Activated CD4-positive, alpha-beta T cell treated with anti-CD3 and anti-CD28 coated beads, Interleukin-2, Interleukin-4, amounts not matched to agents 100 ng/mL and 50 ng/mL, durations not matched to agents 16 hours and 8 hours (primary cell): Measurements from ENCODE around the gene RABGEF1.
"Not testable (repeated sequence)": the region's sequence is repeated elsewhere in the genome, so short reads cannot be mapped to it uniquely, and the experiment has no call there.

ENCODE experiments used
- DNase-seq: peaks from one replicate; pipeline ENCODE4 v3.0.0-alpha.2; 2020; ENCODE audit warnings: low spot score

RABGEF1 gene

DNA sequence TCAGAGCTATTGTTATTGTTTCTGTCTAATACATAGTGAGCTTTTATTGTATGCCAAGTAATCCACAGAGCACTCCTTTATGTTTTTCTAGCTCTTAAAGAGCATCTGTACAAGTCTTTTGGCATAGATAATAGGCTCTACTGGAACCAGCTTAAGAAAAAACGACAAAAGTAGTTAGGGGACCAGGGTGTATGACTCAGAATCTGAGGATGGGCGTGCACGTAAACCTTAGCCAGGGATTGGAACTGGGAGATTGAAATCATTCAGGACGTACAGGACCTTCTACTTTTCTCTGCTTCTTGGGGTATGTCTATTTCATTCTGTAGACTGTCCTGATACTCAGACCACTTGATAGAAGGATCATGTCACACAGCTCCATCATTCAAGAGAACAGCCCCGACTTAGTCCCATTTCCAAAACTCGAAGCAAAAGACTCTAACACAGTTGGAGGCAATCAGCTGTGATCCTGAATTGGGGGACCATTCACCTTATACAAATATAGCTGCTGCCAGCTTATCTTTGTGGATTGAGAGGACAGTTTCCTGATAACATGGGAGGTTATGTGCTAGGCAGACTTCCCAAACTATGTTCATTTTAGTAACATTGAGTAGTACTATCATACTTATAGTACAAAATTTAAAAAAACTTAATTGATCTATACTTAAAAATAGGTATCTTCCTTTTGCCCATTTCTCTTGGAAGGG is 24.9 kb downstream of the RABGEF1 start:
- not testable (repeated sequence) for DNase-seq

GRCh38 chr7:66766041-66766440 is 25.5 kb downstream of the RABGEF1 start:
- no peak for DNase-seq

DNA sequence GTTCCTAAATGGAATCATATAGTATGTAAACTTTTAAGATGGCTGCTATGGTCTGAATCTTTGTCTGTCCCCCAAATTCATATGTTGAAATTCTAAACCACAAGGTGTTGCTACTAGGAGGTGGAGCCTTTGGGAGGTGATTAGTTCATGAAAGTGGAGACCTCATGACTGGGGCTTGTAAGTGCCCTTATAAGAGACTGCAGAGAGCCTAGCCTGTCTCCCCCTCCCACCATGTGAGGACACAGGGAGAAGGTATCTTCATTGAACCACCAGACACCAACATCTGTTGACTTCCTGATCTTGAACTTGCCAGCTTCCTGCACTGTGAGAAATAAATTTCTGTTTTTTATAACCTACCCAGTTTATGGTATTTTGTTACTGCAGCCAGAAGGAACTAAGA is 27.0 kb downstream of the RABGEF1 start:
- DNase-seq = not testable (repeated sequence)

DNA sequence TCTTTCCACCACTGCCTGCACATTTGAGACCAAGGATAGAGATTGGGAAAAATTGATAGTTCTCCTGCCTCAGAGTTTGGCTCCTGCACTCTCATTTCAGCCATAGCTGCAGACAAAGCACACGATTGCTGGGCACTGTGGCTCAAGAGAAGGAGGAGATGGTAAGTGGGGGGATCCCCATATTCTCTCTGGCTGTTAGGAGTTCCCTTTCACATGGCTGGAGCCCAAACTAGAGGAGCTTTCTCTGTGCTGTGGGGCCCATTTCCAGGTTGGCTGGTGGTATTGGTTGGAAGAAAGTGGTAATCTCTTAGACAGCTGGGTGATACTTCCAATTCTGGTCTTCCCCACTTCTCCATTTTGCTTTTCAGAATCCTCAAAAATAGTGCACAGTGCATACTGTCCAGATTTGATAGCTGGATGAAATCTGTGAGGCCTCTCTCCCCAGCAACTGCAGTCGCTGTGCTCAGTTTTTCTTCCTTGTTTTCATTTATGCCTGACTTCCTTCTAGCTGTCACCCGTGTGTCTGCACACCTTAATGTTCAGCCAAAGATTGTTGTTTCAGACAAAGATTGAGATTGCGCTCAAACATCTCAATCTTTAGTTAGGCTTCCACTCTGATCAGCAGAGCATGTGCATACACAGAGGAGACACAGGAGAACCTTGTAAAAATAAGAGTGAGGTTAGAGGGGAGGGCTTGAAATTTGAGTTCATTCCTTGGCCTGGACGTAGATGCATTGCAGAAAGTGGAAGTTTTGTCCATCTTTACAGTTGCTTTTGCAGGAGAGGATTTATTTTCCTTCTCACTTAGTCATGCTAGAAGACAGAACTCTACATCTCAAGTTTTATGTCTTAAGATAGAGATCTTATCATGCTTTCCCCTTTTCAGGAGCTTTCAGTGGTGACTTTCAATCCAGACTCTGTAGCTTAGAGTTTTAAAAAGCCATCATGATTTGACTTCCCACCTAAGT is 28.6 kb downstream of the RABGEF1 start:
- no peak for DNase-seq

GRCh38 chr7:66769833-66770512 is 29.4 kb downstream of the RABGEF1 start:
- DNase-seq = no peak

DNA sequence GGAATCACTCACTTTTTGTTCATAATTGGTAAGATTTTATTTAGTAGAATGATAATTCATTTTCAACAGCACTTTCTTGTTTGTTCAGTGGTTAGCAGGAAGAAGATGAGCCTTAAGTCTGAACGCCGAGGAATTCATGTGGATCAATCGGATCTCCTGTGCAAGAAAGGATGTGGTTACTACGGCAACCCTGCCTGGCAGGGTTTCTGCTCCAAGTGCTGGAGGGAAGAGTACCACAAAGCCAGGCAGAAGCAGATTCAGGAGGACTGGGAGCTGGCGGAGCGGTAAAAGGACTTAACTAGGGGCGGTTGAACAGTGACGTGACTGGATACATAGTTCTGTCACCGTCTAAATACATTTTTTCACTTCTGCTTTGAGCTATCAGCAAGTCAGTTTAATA is 31.3 kb downstream of the RABGEF1 start:
- DNase-seq = no peak

- not testable (repeated sequence) for DNase-seq
These were observed 33.2 kb downstream of the RABGEF1 start for GRCh38 chr7:66773744-66774143.

- not testable (repeated sequence) for DNase-seq
These were observed 35.9 kb downstream of the RABGEF1 start for GRCh38 chr7:66776383-66776782.

GRCh38 chr7:66776800-66777442 is 36.4 kb downstream of the RABGEF1 start:
- no peak for DNase-seq

DNA sequence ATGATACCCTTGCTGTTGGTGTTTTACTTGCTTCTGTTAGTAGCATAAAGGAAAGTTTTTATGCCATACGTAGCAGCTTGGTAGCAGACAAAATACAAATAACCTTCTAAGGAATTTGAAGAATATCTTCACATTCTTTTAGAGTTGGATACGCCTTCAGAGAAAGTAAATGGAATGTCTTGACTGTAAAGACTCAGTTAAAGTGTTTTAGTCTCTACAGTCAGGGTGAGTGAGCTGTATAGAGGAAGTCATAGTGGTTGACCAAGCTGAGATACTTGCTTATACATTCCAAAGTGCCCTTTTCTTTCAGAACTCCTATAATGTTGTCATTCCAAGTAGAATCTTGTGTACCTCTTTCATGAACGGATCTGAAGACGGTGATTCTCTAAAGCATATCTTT is 37.7 kb downstream of the RABGEF1 start:
- no peak for DNase-seq

- DNase-seq = no peak
These were observed 39.3 kb downstream of the RABGEF1 start for GRCh38 chr7:66779669-66780409.

DNA sequence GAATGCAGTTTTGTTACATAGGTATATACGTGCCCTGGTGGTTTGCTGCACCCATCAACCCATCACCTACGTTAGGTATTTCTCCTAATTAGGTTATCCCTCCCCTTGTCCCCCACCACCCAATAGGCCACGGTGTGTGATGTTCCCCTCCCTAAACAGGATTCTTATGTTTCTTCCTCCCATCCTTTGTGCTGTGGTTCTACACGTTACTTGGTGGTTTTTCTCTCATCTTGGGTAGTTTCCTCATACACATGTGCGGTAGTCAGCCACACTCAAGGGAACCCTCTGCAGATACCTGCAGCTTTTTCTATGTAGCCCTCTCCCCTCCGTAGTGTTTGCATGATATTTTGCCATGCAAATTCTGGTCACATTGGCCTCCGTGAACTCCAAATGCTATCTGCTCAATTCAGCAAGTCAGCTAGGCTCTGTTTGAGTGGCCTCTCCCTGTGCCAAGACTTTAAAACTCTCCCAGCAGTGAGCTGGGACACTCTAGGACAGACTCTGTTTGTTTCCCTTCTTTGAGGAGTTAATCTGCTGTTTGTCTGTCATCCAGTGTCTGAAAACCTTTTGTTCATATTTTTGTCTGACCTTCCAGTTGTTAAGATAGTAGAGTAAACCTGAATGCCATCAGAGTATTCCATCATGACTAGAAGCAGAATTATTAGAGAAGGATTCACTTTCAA is 41.0 kb downstream of the RABGEF1 start:
- no peak for DNase-seq

DNA sequence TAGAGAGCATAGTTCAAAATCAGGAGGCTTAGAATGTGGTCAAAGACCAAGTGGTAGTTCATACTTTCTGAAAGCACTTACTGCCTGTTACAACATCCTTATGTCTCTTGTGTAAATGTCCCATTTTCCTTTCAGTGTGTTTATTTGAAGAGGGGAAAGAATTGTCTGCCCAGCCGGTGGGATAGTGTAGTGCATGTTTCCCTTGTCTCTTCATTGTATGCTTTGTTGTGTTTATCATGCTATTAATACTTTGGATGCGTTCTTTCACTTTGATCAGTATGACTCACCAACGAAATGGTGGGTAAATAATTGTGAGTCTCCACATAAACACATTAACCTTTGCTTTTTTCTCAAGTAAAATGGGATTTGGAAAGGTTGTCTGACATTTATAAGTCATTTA is 42.3 kb downstream of the RABGEF1 start:
- not testable (repeated sequence) for DNase-seq

DNA sequence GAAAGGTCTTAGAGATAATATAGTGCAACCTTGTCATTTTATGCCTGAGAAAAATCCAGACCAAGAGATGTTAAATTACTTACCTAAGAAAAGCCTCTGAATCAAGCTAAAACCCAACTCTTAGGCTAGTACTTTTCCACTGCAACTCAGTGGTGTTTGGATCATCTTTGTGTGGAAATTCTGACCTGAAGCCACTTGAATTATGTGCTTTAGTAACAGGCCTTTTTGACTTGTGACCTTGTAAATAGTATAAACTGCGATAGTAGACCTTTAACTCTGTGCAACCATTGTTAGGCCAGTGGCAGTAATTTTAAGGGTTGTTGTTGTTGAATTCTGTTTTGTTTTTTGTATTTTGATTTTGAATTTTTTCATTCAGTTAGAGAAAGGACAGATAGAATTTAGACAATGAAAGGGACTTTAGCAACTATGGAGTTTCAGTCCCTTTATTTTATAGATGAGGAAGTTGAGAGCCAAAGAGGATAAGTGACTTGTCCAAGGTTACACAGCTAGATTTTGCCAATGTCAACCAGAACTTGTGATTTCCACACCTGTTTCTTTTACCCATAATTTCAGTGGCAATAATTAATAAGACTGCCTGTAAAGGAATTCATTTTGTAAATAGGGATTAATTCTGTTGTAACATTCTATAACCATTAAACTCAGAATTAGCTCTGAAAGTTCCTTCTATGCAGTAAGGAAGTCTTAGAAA is 43.5 kb downstream of the RABGEF1 start:
- DNase-seq = not testable (repeated sequence)

DNA sequence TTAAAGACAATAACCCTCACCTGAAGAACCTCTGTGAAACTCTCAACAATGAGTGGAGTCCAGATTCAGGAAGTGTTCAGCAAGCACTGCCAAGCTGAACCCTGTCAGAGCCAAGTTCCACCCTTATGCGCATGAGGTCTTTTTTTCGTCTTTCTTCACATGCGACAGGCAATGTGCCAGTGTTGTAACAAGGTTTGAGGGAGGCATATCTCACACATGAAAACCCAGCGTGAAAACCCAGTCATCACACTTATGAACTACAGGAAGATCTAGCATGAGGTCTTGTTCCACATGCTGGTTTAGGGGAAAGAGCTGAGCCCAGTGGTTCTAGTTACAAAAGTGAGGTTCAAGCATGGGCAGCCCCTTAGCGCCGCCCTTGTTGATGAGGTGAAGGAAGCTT is 49.7 kb downstream of the RABGEF1 start:
- no peak for DNase-seq

GRCh38 chr7:66790725-66791124 is 50.2 kb downstream of the RABGEF1 start:
- no peak for DNase-seq

DNA sequence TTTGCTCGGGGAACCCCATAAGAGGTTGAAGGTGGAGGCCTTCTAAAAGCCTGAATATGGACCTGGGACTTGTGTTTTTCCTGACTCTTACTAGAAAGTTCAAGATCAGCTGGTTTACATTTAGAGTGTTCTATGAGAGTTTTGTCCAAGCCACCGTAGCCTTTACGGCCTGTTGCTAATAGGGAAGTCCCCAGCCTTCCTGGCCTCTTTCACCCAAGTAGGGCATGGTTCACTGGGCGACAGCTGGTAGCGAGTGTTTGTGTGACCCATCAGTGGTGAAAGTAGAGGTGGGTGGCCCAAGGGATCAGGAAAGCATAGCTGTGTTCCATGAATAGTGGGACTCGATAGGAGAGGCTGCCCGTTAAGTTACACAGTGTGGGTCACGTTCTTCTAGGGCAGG is 60.1 kb downstream of the RABGEF1 start:
- DNase-seq = no peak

DNA sequence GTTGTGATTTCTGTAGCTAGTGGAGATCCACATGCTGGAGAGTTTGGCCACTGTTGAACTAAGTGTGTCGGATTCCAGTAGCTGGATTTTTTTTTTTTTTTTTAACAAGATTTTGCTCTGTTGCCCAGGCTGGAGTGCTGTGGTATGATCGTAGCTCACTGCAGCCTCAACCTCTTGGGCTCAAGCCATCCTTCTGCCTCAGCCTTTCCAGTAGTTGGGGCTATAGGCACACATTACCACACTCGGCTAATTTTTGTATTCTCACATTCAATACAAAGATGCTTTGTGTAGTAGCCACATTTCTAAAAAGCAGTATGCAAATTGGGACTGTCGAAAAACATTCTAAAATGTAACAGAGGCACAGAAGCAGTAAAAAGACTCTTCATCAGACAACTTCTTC is 63.5 kb downstream of the RABGEF1 start:
- DNase-seq = no peak

DNA sequence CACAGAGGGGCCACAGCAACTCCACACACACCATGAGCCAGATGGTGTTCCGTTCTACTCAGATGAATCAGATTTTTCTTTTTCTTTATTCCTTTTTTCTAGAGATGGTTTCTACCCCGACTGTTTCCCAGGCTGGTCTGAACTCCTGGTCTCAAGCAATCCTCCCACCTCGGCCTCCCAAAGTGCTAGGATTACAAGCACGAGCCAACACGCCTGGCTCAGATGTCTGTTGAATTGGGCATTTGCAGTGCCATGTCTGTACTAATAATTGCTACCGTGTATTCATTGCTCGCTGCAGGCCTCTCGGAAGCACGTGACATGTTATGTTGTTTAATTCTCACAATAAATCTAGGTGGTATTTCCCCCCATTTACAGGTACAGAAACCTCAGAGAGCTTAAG is 67.2 kb downstream of the RABGEF1 start:
- no peak for DNase-seq

DNA sequence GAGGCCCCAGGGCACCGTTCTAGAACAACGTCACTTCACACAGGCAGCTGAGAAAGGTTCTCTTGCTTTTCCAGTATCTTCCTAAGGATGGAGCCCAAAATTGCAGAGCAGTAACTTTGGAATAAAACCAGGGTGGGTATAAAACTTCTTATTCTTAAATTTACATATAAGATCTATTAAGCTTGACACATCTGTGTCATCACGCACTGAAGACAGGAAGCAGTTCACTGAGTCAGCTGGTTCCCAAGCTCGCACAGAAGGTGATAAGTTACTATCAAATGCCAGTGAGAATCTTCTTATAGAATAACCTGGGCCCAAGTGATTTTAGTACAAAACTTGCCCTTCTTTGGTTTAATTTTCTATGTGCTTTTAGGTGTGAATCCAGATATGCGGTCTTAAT is 70.2 kb downstream of the RABGEF1 start:
- DNase-seq = no peak
